IMR-90 (cell line): ENCODE results near the gene ZFP90. TPM values are rescaled to one million over a fixed set of nuclear protein-coding genes. Genes with fewer than 3 reads are reported as not detected.

ENCODE experiments used
- ATAC-seq: fragments of 200-7000 bp; cut with Tn5 transposase; 2 replicates; pipeline ENCODE4 v1.9.1; 2020; ENCODE audit warnings: low read depth, mild to moderate bottlenecking, moderate library complexity
- Bru-seq: library from RNA; stranded (reverse); fragments of 400-500 nt; gene quantifications from one replicate; lab custom pipeline; 2021; lab: Mats Ljungman, UMichigan
- BruChase-seq, 2 experiments: library from RNA; stranded (reverse); fragments of 400-500 nt; gene quantifications; one replicate each; lab custom pipeline; 2021; lab: Mats Ljungman, UMichigan
- BruUV-seq: library from RNA; stranded (reverse); fragments of 400-500 nt; replicated peaks from 2 replicates; lab custom pipeline; 2021; lab: Mats Ljungman, UMichigan
- CTCF ChIA-PET: fragments of 300-600 bp; formaldehyde crosslinking; extraction: SDS; loops from one replicate; lab custom pipeline; 2021; ENCODE audit warnings: antibody characterized with exemption; lab: Yijun Ruan, JAX
- POLR2A ChIA-PET: fragments of 300-600 bp; sonication (Branson Sonifier 250); formaldehyde crosslinking; loops from one replicate; lab custom pipeline; 2022; ENCODE audit warnings: antibody characterized with exemption; ENCODE audit not compliant: unreplicated experiment; lab: Charles Lee
- DNase-seq: peaks from one replicate; pipeline ENCODE4 v3.0.0; 2013
- H2AFZ ChIP-seq: replicated peaks from 2 replicates; pipeline ENCODE3; 2013; ENCODE audit warnings: low read length, mild to moderate bottlenecking; ENCODE audit not compliant: poor library complexity
- H2AK5ac ChIP-seq: 2 replicates; pipeline ENCODE4 v1.6.1; 2013; ENCODE audit warnings: low read depth, low read length, inconsistent platforms
- H2AK9ac ChIP-seq: replicated peaks from 2 replicates; pipeline ENCODE3; 2013; ENCODE audit warnings: mild to moderate bottlenecking, low read depth, low read length, moderate library complexity; ENCODE audit not compliant: poor library complexity
- H2BK120ac ChIP-seq: 2 replicates; pipeline ENCODE4 v1.6.1; 2013; ENCODE audit warnings: low read depth, low read length, inconsistent platforms
- H2BK15ac ChIP-seq: 3 replicates; pipeline ENCODE4 v1.6.1; 2013; ENCODE audit warnings: low read depth, low read length, inconsistent platforms
- H2BK20ac ChIP-seq: 2 replicates; pipeline ENCODE4 v1.6.1; 2013; ENCODE audit warnings: low read depth, mild to moderate bottlenecking, inconsistent platforms, low read length, moderate library complexity
- H2BK5ac ChIP-seq: 2 replicates; pipeline ENCODE4 v1.6.1; 2013; ENCODE audit warnings: mild to moderate bottlenecking, low read depth, low read length, inconsistent platforms; ENCODE audit not compliant: poor library complexity, severe bottlenecking
- H3K14ac ChIP-seq: replicated peaks from 2 replicates; pipeline ENCODE4 v1.6.1; 2013; ENCODE audit warnings: low read depth, low read length, inconsistent platforms
- H3K18ac ChIP-seq: 2 replicates; pipeline ENCODE4 v1.6.1; 2013; ENCODE audit warnings: low read depth, low read length, control low read depth
- H3K23ac ChIP-seq: 2 replicates; pipeline ENCODE4 v1.6.1; 2013; ENCODE audit warnings: low read depth, low read length, inconsistent platforms
- H3K27ac ChIP-seq: 2 replicates; pipeline ENCODE4 v1.5.1; 2013; ENCODE audit warnings: mild to moderate bottlenecking, control low read depth, low read length; ENCODE audit not compliant: insufficient read depth
- H3K27me3 ChIP-seq: 2 replicates; pipeline ENCODE4 v1.6.1; 2013; ENCODE audit warnings: low read length; ENCODE audit not compliant: control insufficient read depth, insufficient read depth
- H3K36me3 ChIP-seq: 2 replicates; pipeline ENCODE4 v1.6.1; 2013; ENCODE audit warnings: low read length, mixed read lengths; ENCODE audit not compliant: control insufficient read depth, insufficient read depth
- H3K4ac ChIP-seq: 2 replicates; pipeline ENCODE4 v1.6.1; 2013; ENCODE audit warnings: low read depth, low read length, inconsistent platforms
- H3K4me1 ChIP-seq: 2 replicates; pipeline ENCODE4 v1.6.1; 2013; ENCODE audit warnings: low read length, mixed read lengths; ENCODE audit not compliant: control insufficient read depth, insufficient read depth
- H3K4me2 ChIP-seq: 2 replicates; pipeline ENCODE4 v1.6.1; 2013; ENCODE audit warnings: low read depth, mild to moderate bottlenecking, control low read depth, low read length, moderate library complexity
- H3K4me3 ChIP-seq: 2 replicates; pipeline ENCODE4 v1.5.1; 2013; ENCODE audit warnings: low read depth, mild to moderate bottlenecking, control low read depth, low read length, moderate library complexity; ENCODE audit not compliant: insufficient read depth
- H3K56ac ChIP-seq: 2 replicates; pipeline ENCODE4 v1.6.1; 2013; ENCODE audit warnings: low read length, inconsistent platforms; ENCODE audit not compliant: insufficient read depth; ENCODE audit errors: extremely low read depth
- H3K79me1 ChIP-seq, 2 experiments: 2 replicates each; pipeline ENCODE4 v1.6.1; 2013; ENCODE audit warnings: low read length in 2 of 2, inconsistent platforms in 1 of 2, low read depth in 1 of 2
- H3K9ac ChIP-seq: 2 replicates; pipeline ENCODE4 v1.6.1; 2013; ENCODE audit warnings: low read depth, low read length, control low read depth
- H3K9me1 ChIP-seq: 2 replicates; pipeline ENCODE4 v1.6.1; 2013; ENCODE audit warnings: low read length, inconsistent platforms; ENCODE audit not compliant: insufficient read depth
- H3K9me3 ChIP-seq: 2 replicates; pipeline ENCODE4 v1.6.1; 2013; ENCODE audit warnings: low read length; ENCODE audit not compliant: control insufficient read depth, insufficient read depth
- H4K20me1 ChIP-seq: 2 replicates; pipeline ENCODE4 v1.6.1; 2013; ENCODE audit warnings: low read length, inconsistent platforms; ENCODE audit not compliant: insufficient read depth
- H4K5ac ChIP-seq: 2 replicates; pipeline ENCODE4 v1.6.1; 2013; ENCODE audit warnings: mild to moderate bottlenecking, low read depth, low read length, control low read depth
- H4K8ac ChIP-seq, 2 experiments: 2 replicates each; pipeline ENCODE4 v1.6.1; 2013; ENCODE audit warnings: low read depth in 2 of 2, low read length in 2 of 2, control low read depth in 1 of 2, inconsistent platforms in 1 of 2
- H4K91ac ChIP-seq: 2 replicates; pipeline ENCODE4 v1.6.1; 2013; ENCODE audit warnings: low read depth, low read length, inconsistent platforms; ENCODE audit not compliant: insufficient read depth
- BHLHE40 ChIP-seq: fragments of 150-350 bp; IDR thresholded peaks from 2 replicates; pipeline ENCODE4 v1.6.1; 2016; ENCODE audit warnings: mild to moderate bottlenecking, low read depth, low read length
- CEBPB ChIP-seq: IDR thresholded peaks from 2 replicates; pipeline ENCODE4 v1.6.1; 2012; ENCODE audit warnings: low read depth, low read length, improper control_type of control experiment
- CHD1 ChIP-seq: IDR thresholded peaks from 2 replicates; pipeline ENCODE4 v1.6.1; 2012; ENCODE audit warnings: low read depth, low read length, improper control_type of control experiment
- CTCF ChIP-seq: conservative IDR thresholded peaks from 2 replicates; pipeline ENCODE4 v1.5.1; 2012; ENCODE audit warnings: mild to moderate bottlenecking, low read depth, low read length, improper control_type of control experiment
- FOS ChIP-seq: fragments of 150-350 bp; IDR thresholded peaks from 2 replicates; pipeline ENCODE4 v1.6.1; 2016; ENCODE audit warnings: low read depth, low read length
- MAFK ChIP-seq: IDR thresholded peaks from 2 replicates; pipeline ENCODE4 v1.6.1; 2012; ENCODE audit warnings: low read depth, low read length, improper control_type of control experiment
- MAZ ChIP-seq: IDR thresholded peaks from 2 replicates; pipeline ENCODE4 v1.6.1; 2012; ENCODE audit warnings: low read depth, mild to moderate bottlenecking, low read length, improper control_type of control experiment, moderate library complexity, borderline replicate concordance
- MXI1 ChIP-seq: IDR thresholded peaks from 2 replicates; pipeline ENCODE4 v1.6.1; 2012; ENCODE audit warnings: low read depth, mild to moderate bottlenecking, low read length, moderate library complexity, borderline replicate concordance
- NFE2L2 ChIP-seq: fragments of 150-350 bp; IDR thresholded peaks from 2 replicates; pipeline ENCODE4 v1.6.1; 2016; ENCODE audit warnings: low read depth, mild to moderate bottlenecking, low read length
- POLR2A ChIP-seq: IDR thresholded peaks from 2 replicates; pipeline ENCODE4 v1.6.1; 2012; ENCODE audit warnings: mild to moderate bottlenecking, low read depth, low read length
- RAD21 ChIP-seq: IDR thresholded peaks from 2 replicates; pipeline ENCODE4 v1.6.1; 2012; ENCODE audit warnings: low read length, improper control_type of control experiment
- RFX5 ChIP-seq: IDR thresholded peaks from 2 replicates; pipeline ENCODE4 v1.8.0; 2012; ENCODE audit warnings: low read depth, mild to moderate bottlenecking, low read length, moderate library complexity
- SMC3 ChIP-seq: fragments of 150-350 bp; IDR thresholded peaks from 2 replicates; pipeline ENCODE4 v1.6.1; 2016; ENCODE audit warnings: low read depth, mild to moderate bottlenecking, antibody characterized with exemption, low read length, moderate library complexity
- WGBS, 2 experiments: methylation state at CpG; one replicate each; pipeline versions ENCODE4 v1.1.5 to v1.1.7; 2013; ENCODE audit warnings: missing lambda C conversion rate in 2 of 2; ENCODE audit not compliant: insufficient read length in 1 of 2; ENCODE audit errors: extremely low coverage in 2 of 2; 5-methylcytosine and 5-hydroxymethylcytosine counted together
- dilution Hi-C: fragments of 300-500 bp; cut with HindIII; formaldehyde crosslinking; loops from one replicate; pipeline ENCODE4 v1.14.3; 2018; ENCODE audit warnings: low sequenced_read_pairs; ENCODE audit not compliant: unreplicated experiment
- in situ Hi-C: fragments of 300-500 bp; cut with MboI; formaldehyde crosslinking; loops from 3 replicates; pipeline ENCODE4 v1.14.3; 2019; ENCODE audit warnings: low sequenced_read_pairs, inconsistent platforms, mixed read lengths
- intact Hi-C: fragments of 100-400 bp; cut with micrococcal nuclease; formaldehyde crosslinking; loops from 2 replicates; pipeline ENCODE4 v1.10.0; 2022
- long read RNA-seq: library from polyadenylated mRNA; unstranded; transcript quantifications from one replicate; pipeline ENCODE4 v2.0.0, GENCODE V29; 2021; ENCODE audit not compliant: unreplicated experiment
- polyA plus RNA-seq, 3 experiments: library from polyadenylated mRNA; depleted of rRNA; stranded (reverse); fragments of >200 nt; gene quantifications; 2 replicates each; pipeline ENCODE4 v1.2.3, GENCODE V29; 2012; ENCODE audit warnings: low replicate concordance in 1 of 3
- total RNA-seq: library from RNA; depleted of rRNA; stranded (reverse); fragments of >200 nt; gene quantifications from 2 replicates; pipeline ENCODE4 v1.2.3, GENCODE V29; 2012; rRNA removed

ZFP90 gene
- total RNA-seq = 17.2 and 22.6 TPM in 2 replicates
- 7.3 and 7.6 TPM in 2 replicates for polyA plus RNA-seq (2012; rRNA removed)
- polyA plus RNA-seq (2012; cell fraction: cytosol; rRNA removed) = 4.1 and 5.4 TPM in 2 replicates
- polyA plus RNA-seq (2012; cell fraction: nucleus; rRNA removed; ENCODE audit: low replicate concordance) = 7.8 and 22.5 TPM in 2 replicates
- Bru-seq, nascent RNA = percentile 74 among the genes with signal in this experiment
- BruChase-seq, experiment 1, labeled RNA remaining after a 6-hour chase = percentile 88 among the genes with signal in this experiment
- percentile 84 among the genes with signal in this experiment for BruChase-seq, experiment 2, labeled RNA remaining after a 2-hour chase
- long read RNA-seq, full-length matches to known transcripts = 17 of 25 reads
- long read RNA-seq, partial matches to known transcripts = 0 of 25 reads
- long read RNA-seq, other reads (novel, unspliced or antisense) = 8 of 25 reads

GRCh38 chr16:68538880-68539701 lies at the start of gene ZFP90:
ZFP90 (plus strand) TSS chr16:68539291; CDS start chr16:68539793, 502 bp downstream.
- WGBS, 2 experiments = 5% methylated on average over 29 of the region's 71 CpGs; no CpG with 5 or more reads in 1 of the 2 experiments
- peaks cover 4% of the 10 kb centered on the region; the same call in 1 of the 2 replicates for H3K9me1 ChIP-seq
- H3K4me1 ChIP-seq = peaks cover 3% of the 10 kb centered on the region; the same call in 1 of the 2 replicates
- H3K18ac ChIP-seq = peak within 1 kb of the TSS; percentile 29
- peak within 1 kb of the TSS; percentile 91 for H4K5ac ChIP-seq
- in situ Hi-C loops (loop anchor here (10.0 kb wide), 1 partner anchor 56 kb away; no protein-coding TSS in a partner anchor), dilution Hi-C loops (no loop called here), intact Hi-C loops (loop anchor here (10.0 kb wide), 1 partner anchor 166 kb away; no protein-coding TSS in a partner anchor)
- H2BK120ac ChIP-seq = peak within 1 kb of the TSS; percentile 73
- DNase-seq (peak; percentile 78), ATAC-seq (peak; percentile 98)
- POLR2A ChIA-PET = no interaction called here
- peak within 1 kb of the TSS; percentile 64; the same call in 1 of the 2 replicates for H2AK5ac ChIP-seq
- H2BK15ac ChIP-seq = peak within 1 kb of the TSS; percentile 69; the same call in 1 of the 3 replicates
- peak within 1 kb of the TSS; percentile 86 for H3K4ac ChIP-seq
- H3K79me1 ChIP-seq = peaks cover 23 to 30% of the 10 kb centered on the region in 2 experiments
- no peaks in the 10 kb centered on the region for H3K27me3 ChIP-seq
- no peaks in the 10 kb centered on the region for H4K20me1 ChIP-seq
- H3K4me3 ChIP-seq = peak within 1 kb of the TSS; percentile 55
- BruUV-seq = no TSS peak
- H3K9ac ChIP-seq = peak within 1 kb of the TSS; percentile 84
- H2AFZ ChIP-seq = peak within 1 kb of the TSS; percentile 100
- CTCF ChIA-PET = no interaction called here
- peaks cover 12% of the 10 kb centered on the region for H3K36me3 ChIP-seq
- H4K8ac ChIP-seq = peak within 1 kb of the TSS; percentile 91 to 98
- peak within 1 kb of the TSS; percentile 52 for H2BK5ac ChIP-seq
- peak within 1 kb of the TSS; percentile 70 for H3K27ac ChIP-seq
- peaks cover 6% of the 10 kb centered on the region for H3K9me3 ChIP-seq
- peak within 1 kb of the TSS; percentile 98 for H3K23ac ChIP-seq
- peak within 1 kb of the TSS; percentile 88 for H4K91ac ChIP-seq
- H3K14ac ChIP-seq = peak within 1 kb of the TSS; percentile 98
- peak within 1 kb of the TSS; percentile 88 for H3K4me2 ChIP-seq
- no peak within 1 kb of the TSS for H2BK20ac ChIP-seq
- peak within 1 kb of the TSS; percentile 57; the same call in 1 of the 2 replicates for H3K56ac ChIP-seq
- H2AK9ac ChIP-seq = peak within 1 kb of the TSS; percentile 95
- TF ChIP-seq POLR2A (no peak), NFE2L2 (no peak), MXI1 (no peak), CHD1 (no peak), BHLHE40 (no peak), CEBPB (no peak), RAD21 (no peak), FOS (no peak), CTCF (no peak), MAFK (no peak), MAZ (no peak; the same call in 1 of the 2 replicates), SMC3 (no peak), RFX5 (no peak)
